ENCODE data around the gene HSPH1.
A peak's percentile ranks its signal among the peaks of the same experiment; 100 is the strongest.
"Not testable (repeated sequence)": the region's sequence is repeated elsewhere in the genome, so short reads cannot be mapped to it uniquely, and the experiment has no call there.

HSPH1 gene

DNA sequence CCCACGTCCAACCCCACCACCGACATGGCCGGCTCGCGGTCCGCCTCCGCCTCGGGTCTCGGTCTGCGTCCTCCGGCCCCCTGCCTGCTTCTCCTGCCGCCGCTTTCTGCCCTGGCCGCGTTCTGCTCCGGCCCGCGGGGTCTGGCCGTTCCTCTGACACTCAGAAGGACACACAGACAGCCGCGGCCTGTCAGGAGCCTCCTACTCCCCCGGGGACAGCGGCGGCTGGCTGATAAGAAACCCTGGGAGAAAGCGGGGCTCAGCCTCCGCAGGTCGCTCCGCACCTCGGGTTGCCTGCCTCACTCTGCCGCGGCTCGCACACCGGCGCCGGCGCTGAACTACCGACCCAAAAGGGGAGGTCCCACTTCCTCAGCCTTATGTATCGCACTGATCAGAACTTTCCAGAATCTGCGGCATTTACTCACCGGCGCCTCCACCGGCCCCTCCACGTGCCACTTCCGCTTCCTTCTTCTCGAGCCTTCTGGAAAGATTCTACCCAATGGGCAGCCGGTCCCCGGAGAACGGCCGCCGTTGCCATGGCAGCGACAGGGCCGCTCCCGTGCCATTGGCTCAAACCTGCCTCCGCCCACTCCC lies at the start of gene HSPH1:
Gene HSPH1 (minus strand): TSS at position 348 of the 594 bp plus-strand sequence. CDS start 322 bp downstream, at position 26.
- DNase-seq: peak; percentile 94

DNA sequence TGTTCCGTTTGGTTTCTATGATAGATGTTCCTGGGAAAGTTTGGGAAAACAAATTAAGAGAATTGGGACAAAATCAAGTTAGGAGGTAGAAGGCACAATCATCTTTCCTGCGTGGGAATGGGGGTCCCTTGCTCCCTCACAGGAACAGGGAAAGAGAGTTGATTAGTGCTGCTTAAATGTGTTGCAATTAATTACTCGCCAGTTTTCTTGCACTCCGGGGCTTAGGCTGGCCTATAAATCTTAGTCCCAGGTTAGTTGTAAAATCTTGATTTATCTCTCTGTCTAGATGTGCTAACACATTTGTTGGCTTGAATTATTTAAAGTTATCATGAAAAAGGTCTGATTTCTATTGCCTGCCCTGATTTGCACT lies 48.1 kb upstream of the HSPH1 start:
- DNase-seq: no peak

DNA sequence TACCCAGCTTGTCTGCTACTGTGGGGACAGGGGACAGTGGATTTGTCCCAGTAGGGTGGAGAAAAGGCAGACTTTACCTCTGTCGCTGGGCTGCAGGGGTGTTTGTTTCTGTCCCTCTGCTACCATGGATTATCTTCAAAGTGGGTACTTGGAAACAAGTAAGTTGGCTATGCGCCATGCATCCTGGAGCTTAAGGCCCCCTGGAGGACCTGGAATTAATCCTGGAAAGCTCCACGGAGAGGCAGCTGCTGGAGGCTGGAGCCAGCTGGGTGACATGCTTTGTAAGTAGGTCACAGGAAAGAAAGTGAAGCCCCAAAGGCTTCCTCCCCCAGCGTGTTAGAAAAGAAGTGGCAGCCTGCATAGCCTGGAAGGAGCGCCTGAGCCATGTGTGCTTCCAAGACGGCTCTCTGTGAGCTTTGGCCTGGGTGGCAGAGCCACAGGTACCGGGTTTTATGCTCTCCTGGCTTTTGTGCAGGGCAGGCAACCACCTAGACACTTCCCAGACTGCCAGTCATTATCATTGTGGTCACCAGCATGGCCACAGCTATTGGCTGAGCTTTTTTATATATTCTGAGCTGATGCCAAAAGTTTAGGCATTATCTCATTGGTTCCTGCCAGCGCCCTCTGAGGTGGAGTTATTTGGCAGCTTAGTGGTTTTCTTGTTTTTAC lies 47.6 kb upstream of the HSPH1 start:
- peak; percentile 27 for DNase-seq

DNA sequence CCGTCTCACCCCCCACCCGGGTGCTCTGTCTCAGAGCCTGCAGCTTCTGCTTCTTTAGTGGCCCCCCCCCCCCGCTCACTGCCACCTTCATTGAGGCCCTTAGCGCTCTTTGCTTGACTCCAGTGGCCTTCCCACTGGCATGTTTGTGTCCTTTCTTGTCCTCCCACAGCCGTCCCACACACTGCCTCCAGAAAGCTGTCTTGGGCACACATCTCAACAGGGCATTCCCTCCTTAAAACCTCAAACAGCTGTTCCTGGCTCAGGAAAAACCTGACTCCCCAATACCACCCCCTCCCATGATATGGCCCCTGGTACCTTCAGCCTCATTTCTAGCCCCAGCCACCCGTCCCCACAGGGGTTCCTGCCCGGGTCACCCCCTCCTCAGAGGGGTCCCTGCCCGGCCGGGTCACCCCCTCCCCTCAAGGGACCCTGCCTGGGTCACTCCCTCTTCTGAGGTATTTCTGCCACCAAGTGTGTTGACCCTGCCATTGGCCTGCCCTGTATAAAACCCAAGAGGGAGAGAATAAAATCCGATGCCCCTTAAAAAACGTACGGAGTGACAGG lies 46.9 kb upstream of the HSPH1 start:
- DNase-seq: no peak

DNA sequence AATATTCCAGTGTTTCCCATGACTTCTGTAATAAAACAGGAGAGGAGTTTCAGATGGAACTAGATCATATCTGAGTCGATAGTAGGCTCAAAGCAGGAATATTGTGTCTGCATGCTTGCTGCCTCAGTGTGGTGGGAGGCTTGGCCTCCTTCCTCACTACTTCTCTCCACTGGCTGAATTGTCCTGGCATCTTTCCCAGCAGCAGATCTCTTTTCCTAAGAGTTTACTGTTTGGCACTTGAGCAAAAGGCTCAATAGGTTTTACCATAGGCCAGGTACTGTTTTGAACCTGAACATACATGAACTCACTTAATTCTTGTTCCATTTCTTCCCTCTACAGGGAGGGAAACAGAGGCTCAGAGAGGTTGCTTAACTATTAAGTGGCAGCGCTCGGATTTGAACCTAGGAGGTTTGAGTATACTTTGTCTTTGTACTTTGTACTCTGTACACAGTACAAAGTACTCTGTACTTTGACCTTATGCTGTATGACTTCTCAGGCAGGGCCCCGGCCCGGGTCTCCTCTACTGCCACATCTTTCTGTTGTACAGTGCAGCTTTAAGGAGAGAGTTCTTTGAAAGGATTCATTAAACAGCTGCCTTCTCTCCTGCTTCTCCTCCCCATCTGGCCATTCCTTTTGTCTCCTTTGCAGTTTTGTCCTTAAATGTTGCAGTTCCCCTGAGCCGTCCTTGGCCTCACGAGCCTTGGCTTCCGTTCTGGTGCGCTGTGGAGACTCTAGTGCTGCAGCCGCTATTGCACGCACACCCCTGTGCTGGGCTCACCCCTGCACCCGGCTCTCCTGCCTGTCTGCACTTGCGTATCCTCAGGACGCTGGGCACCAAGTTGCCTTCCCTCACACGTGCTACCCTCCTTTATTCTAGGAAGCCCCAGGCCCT lies 46.2 kb upstream of the HSPH1 start:
- DNase-seq: no peak

DNA sequence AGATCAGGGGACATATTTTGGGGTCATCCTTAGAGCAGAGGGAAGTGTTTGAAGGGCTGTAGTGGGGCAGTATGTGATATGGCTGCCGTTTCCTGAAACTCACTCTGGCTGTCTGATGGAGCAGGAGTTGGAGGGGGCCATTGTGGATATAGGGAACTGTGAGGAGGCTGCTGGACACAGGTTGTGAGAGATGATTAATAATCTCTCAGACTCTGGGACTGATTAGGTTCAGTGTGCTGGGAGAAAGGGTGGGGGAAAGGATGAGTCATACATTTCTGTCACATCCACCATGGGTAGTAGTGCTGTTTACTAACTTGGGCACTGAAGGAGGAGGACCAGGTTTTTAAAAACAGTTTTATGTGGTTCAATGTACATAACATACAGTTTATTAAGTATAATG lies 42.9 kb upstream of the HSPH1 start:
- no peak for DNase-seq

DNA sequence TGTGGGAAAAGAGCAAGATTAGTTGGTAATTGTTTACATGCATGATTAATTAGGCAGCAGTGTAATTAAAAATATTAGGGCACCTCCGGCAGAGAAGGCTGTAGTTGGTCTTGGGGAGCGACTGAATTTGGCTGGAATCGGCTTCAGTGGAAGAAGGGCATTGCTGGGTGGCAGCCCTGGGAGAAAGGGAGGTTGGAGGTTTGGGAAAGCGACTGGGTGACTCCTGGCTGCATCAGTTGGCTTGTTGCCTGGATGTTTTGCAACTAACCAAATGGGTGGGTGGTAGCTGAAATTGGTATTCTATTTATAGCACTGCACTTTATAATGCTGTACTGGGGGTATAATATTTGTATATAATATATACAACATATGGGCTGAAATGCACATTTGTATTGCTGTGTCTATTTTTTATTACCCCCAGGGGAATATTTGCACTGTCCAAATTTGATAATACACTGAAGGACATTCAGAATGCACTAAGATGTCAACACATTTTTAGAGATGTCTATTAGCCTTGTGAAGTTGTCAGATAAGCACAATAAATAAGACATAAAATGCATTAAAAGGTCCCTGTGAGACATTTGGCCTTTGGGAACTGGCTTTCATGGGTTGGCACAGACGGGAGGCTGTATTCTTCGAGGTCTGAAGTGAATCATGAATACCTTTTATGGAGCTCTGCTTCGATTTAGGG lies 39.8 kb upstream of the HSPH1 start:
- DNase-seq: peak; percentile 39

DNA sequence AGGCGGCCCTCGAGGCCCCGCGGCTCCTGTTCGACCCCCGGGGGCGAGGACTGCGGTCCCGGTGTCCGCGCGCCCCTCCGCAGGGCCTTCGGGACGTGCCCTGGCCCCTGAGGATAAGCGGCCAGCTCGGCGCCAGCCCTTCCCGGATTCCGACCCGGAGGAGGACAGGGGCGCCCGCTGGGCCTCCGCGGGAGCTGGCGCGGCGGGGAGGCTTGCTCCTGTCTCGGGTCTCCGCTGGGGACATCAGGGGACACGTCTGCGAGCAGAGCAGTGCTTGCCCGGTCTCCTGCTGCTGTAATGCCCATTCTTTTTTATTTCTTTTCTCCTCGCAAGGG lies 38.9 kb upstream of the HSPH1 start:
- DNase-seq: no peak

DNA sequence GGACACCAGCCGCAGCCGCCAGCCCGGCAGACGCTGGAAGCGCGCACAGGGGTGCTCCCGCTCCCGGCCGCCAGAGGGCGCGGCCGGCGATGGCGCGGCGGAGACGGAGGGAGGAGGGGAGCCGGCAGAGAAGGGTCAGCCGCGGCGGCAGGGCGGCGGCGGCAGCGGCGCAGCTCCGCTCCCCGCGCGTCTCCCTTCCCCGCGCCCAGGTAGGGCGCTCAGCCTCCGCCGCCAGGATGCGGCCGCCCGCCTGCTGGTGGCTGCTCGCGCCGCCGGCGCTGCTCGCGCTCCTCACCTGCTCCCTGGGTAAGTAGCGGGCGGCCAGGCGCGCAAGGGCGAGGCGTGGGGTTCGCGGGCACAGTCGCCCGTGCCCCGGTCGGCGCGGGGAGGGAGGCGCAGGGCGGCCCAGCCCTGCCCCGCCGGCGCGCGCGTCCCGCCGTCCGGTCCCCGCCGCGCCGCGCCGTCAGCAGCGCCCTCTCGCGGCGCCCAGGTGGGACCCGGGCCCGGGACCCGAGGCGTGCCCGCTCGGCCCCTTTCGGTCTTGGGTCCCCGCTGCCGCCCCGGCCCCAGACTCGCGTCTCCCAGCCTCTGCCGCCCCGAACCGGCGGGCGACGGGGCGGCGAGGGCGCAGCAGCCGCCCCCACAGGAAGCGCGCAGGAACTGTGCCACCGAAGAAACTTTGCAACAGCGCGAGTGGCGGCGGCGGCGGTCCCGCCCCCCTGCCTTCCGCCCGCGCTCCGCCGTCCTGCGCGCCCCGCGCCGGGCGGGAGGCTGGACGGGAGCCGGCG lies 38.3 kb upstream of the HSPH1 start, which contains the start of gene B3GLCT:
Gene B3GLCT (plus strand): TSS at position 127 of the 788 bp plus-strand sequence. CDS start 110 bp downstream, at position 237.
- DNase-seq: peak; percentile 21

DNA sequence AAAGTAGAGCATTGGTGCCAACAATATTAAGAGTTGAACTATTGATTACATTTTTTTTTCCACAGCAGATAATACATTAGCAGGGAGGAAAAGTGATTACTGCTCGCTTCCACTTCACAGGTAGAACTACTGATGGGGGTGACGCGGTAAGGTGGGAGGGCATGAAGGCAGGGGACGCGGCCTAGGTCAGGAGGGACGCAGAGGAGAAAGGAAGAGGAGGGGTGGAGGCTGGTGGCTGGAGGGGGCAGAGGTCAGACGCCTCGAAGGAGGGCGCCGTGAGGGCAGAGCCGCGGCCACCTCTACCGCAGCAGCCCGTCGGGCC lies 37.8 kb upstream of the HSPH1 start:
- no peak for DNase-seq

DNA sequence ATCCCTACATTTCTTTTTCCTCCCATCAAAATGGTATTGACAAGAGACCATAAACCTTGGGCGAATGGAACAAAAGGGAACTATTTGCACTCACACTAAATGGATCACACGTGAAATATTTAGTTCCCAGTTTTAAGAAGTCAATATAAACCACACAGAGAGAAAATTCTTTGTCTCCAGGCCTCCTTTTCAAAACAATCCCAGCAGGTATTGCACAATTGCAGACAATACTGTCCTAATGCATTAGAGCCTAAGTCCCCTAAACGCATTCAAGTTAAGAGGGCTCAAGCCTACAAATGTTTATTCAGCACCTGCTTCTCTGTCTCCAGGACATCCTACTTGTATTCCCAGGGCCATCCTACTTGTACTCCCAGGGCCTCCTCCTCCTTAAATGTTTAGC lies 36.8 kb upstream of the HSPH1 start:
- no peak for DNase-seq

DNA sequence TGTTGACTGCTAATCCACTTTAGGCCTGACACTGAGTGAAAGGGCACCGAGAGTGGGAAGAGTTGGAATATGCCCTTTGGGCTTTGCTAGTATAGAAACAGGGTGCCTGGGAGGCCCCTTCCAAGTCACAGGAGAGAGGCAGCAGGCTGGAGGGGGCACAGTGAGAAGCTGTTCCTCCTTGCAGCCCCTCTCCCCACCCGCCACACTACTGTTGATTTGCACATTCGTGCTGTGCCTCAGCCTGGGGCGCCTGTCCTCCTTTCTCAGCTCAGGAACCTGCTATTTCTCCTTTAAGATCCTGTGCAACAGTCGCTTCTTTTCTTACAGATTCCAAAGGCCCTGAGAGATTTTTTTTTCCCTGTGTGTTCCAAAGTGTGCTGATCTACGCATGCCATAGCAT lies 35.3 kb upstream of the HSPH1 start:
- no peak for DNase-seq

DNA sequence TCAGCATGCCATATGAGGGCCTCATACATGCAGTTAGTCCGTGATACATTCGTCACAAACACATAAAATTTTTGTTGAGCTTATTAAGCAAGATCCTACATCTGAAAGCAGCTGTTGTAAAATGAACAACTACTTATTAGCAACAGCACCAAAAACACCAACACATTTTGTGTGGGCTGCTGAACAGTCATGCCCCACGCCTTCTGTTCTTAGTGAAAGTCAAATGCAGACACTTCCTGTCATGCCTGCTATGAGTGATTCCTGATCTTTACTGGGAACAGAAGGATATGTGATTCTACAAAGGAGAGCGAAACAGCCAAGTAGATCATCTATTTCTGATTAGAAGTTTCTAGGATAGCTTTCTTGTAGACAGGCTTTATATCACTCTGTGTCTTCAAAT lies 33.9 kb upstream of the HSPH1 start:
- no peak for DNase-seq

DNA sequence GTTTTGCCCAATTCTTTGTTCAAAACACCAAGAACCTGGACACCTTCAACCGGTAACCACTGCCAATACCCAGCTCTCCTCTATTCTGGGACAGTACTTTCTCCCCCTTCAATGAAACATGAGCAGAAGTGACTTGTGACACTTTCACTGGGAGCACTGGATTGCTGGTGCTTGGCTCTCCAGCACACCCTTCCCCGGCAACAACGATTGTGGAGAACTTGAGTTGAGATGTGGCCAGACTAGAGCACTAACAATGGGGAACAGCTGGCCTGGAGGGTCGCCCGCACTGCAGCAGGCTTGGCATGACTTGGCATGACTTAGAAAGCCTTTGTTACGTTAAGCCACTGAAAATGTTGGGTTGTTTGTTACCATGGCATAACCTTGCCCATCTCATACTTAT lies 30.6 kb upstream of the HSPH1 start:
- DNase-seq: no peak

DNA sequence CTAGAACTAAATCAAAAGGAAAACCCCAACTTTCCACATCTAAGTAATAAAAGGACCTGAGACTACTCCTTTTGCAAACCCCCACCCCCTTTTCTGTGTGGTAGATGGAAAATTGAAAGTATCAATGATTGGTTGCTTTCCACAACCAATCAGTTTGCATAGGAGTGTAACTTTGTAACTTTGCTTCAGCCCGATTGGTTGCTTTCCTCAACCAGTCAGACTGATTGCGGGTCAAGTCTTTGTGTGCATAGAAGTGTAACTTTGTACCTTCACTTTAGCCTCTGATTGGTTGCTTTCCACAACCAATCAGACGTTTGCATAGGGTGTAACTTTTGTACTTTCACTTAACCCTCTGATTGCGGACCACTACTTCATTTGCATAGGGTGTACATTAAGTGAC lies 30.0 kb upstream of the HSPH1 start:
- no peak for DNase-seq

DNA sequence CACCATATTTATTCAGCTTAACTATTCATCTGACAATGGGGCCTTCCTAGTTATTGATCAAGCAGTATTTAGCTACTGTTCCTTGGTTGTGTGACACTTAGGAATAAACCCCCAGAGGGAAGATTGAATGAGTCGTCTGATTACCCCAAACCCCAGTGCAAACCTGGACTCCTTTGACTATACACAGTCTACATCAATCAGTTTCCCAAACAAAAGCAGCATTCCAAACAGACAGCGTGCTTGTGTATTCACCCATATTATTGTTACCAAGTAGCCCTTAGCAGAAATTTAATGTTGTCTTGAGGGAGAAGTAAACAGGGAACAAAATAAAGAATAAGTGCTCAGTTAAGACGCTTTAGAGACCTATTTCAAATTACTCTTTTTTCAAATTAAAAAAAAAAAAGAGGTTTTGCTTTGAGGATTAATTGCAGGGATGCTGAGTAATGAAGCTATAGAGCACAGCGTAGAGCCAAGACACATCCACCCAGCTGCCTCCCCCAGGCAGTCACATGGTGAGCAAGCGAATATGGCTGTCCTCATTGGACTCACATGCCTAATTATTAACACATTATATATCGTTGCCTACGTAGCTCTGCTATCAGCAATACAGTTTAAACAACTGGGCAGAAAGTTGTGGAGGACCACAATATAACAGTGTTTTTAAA lies 23.4 kb upstream of the HSPH1 start:
- DNase-seq: no peak

DNA sequence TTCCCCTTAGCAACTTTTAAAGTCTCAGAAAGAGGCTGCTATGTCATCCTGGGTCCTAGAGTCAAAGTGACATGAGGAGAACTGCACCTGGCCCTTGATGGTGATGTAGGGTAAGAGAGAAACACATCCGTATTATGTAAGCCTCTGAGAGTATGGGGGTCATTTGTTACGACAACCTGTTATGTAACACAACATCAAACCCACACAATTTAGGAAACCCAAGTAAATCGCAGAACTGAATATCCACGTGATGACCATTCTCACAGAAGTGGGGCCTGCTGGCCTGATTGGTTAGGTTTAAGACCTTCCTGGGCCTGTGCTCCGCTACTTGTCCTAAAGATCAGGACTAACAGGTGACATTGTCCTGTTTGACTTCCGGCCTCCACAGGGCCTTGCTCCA lies 22.7 kb upstream of the HSPH1 start:
- DNase-seq: no peak

DNA sequence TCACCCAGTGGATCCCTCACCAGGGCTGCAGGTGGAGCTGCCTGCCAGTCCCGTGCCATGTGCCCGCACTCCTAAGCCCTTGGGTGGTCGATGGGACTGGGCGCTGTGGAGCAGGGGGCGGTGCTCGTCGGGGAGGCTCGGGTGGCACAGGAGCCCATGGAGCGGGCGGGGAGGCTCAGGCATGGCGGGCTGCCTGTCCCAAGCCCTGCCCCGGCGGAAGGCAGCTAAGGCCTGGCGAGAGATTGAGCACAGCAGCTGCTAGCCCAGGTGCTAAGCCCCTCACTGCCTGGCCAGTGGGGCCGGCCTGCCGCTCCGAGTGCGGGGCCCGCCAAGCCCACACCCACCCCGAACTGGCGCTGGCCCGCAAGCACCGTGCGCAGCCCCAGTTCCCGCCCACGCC lies 21.3 kb upstream of the HSPH1 start:
- DNase-seq: no peak

DNA sequence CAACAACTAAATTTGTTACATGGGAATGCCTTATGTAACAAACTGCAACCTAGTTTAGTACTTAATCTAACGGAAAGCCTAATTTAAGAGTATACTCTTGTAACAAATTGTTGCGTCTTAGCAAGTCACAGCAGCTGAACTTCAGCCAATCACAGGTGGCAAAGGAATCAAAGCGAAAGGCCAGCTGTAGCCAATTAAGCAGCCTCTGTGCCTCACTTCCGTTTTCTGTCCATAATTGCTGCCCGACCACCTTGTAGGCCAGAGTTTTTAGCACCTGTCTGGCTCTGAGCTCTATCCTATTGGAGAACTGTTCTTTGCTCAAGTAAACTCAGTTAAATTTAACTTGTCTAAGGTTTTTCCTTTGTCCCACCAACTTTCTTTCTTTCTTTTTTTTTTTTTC lies 18.1 kb upstream of the HSPH1 start:
- no peak for DNase-seq

DNA sequence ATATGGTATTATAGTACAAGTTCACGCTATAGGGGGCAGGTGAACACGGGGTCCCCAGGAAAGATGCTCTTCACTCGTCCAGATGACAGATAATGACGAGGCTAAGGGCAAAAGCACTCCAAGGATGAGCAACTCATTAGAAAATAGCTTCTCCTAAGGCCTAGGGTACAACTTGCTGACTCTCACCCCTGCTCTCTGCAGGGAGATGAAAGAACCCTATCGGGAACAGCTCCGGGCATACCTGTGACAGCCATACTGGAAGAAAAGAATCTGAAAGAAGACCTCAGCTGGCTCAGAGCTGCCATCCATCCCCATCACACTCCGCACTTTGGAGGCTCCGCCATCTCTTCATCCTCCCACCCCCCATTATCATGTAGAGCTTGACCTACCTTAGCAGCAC lies 17.5 kb upstream of the HSPH1 start:
- no peak for DNase-seq

DNA sequence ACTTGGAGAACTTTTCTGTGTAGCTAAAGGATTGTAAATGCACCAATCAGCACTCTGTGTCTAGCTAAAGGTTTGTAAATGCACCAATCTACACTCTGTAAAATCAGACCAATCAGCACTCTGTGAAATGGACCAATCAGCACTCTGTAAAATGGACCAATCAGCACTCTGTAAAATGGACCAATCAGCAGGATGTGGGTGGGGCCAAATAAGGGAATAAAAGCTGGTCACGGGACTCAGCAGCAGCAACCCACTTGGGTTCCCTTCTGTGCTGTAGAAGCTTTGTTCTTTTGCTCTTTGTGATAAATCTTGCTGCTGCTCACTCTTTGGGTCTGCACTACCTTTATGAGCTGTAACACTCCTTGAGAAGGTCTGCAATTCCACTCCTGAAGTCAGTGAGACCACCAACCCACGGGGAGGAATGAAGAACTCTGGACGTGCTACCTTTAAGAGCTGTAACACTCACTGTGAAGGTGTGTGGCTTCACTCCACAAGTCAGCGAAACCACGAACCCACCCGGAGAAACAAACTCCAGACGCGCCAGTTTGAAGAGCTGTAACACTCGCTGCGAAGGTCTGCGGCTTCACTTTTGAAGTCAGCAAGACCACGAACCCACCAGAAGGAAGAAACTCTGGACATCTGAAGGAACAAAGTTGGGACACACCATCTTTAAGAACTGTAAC lies 16.2 kb upstream of the HSPH1 start:
- DNase-seq: not testable (repeated sequence)
